Measurements from ENCODE around the gene TCF15.

GRCh38 chr20:634148-634925, 24.2 kb upstream of the TCF15 start:
- TF ChIP-seq CTCF (IDR thresholded peaks at IDR 0.05) (no peak), POLR2AphosphoS5 (IDR thresholded peaks at IDR 0.05) (no peak), EP300 (IDR thresholded peaks at IDR 0.05; ENCODE audit: low read depth) (no peak)

All from transverse colon (tissue), 4 donors.